OCI-LY7 (cell line): ENCODE data around the gene EPHB1.

Source experiments
- CTCF ChIP-seq: fragments of 200-600 bp; sonication (generic); conservative IDR thresholded peaks from 2 replicates; pipeline ENCODE4 v1.5.1; 2014; ENCODE audit warnings: mild to moderate bottlenecking, antibody characterized with exemption, low read length, moderate library complexity, mixed read lengths
- EZH2phosphoT487 ChIP-seq: fragments of 200-600 bp; sonication (generic); IDR thresholded peaks from 2 replicates; pipeline ENCODE4 v1.6.1; 2018; ENCODE audit warnings: low read depth, borderline replicate concordance, mild to moderate bottlenecking, mixed run types, antibody characterized with exemption, low read length, moderate library complexity, mixed read lengths

DNA sequence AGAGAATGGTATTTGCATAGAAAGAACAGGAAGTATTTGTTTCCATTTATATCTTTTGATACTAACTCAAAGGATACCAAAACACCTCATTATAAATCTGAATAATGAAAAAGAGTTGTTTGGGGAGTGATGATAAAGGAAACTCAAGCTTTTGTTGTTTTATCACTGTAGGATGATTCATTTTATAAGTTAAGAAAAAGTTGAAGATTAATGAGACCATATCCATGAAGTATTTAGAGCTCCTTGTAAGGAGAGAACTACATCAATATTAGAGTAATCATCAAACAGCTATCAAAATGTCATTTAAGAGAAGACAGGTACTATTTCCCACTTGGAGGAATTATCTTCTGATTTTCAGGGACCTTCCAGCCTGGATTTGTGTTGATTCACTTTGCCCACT, 92.5 kb downstream of the EPHB1 start:
- TF ChIP-seq CTCF (no peak), EZH2phosphoT487 (no peak)
